ENCODE data around the gene CBARP. TPM values are rescaled to one million over a fixed set of nuclear protein-coding genes. Genes with fewer than 3 reads are reported as not detected.
A peak's percentile ranks its signal among the peaks of the same experiment; 100 is the strongest.

The CBARP gene
- total and polyA plus RNA-seq, 2 of the 13 experiments (the other 11 are each of a cell fraction or from before 2014, with no cell fraction given): 1.2 to 1.4 TPM

DNA sequence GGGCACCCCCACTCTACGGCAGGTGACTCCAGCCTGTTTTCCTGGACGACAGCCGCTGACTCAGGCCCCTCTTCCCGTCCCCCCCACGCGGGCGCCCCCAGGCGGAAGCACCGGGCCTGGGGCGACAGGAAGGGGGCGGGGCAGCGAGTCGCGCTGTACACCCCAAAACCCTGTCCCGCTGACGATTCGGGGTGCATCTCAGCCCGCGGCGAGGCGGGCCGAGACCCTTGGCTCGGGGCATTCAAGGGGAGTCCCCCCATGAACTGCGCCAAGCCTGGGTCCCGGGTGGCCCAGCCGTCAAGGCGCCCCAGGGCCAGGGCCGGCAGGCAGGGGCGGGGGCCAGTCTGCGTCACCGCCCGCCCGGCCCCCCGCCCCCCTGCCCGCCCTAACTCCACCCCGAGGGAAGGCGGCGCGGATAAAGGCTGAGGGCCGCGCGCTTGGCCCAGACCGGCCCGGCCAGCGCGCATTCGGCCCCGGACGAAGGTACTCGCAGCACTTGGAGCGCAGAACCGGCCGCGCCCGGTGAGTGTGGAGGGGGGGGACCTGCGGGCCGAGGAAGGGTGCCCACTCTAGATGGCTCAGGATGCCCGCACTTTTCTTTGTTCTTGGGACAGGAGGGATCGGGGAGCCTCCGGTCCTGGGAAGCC is 10.5 kb upstream of the CBARP start, which contains the start of gene MIDN (continued):
- TF ChIP-seq ZNF660 (CRISPR knock-in tag; IDR thresholded peaks at IDR 0.05; ENCODE audit: borderline replicate concordance, low read depth) (no peak), SIN3A (IDR thresholded peaks at IDR 0.05; ENCODE audit: borderline replicate concordance, low read depth, low read length) (no peak; the same call in 1 of the 2 replicates), CCAR2 (optimal IDR thresholded peaks at IDR 0.05; ENCODE audit: low read depth, low read length) (no peak), ZNF792 (CRISPR knock-in tag; IDR thresholded peaks at IDR 0.05) (no peak), FOXJ3 (CRISPR knock-in tag; IDR thresholded peaks at IDR 0.05; ENCODE audit: borderline replicate concordance) (0 out of 2 replicates have a peak, but pooled peaks have one; percentile 23), REPIN1 (CRISPR knock-in tag; IDR thresholded peaks at IDR 0.05; ENCODE audit: borderline replicate concordance, low read depth) (no peak; the same call in 1 of the 2 replicates), RBM22 (optimal IDR thresholded peaks at IDR 0.05; ENCODE audit: low read length) (peak; percentile 93), HDAC1 (CRISPR knock-in tag; IDR thresholded peaks at IDR 0.05) (peak; percentile 83), NFYB (CRISPR knock-in tag; IDR thresholded peaks at IDR 0.05) (no peak), SP1 (IDR thresholded peaks at IDR 0.05) (no peak), SP1 (CRISPR knock-in tag; IDR thresholded peaks at IDR 0.05) (peak; percentile 41), KMT2A (CRISPR knock-in tag; IDR thresholded peaks at IDR 0.05) (0 out of 2 replicates have a peak, but pooled peaks have one; percentile 9), ZNF737 (CRISPR knock-in tag; IDR thresholded peaks at IDR 0.05; ENCODE audit: borderline replicate concordance) (no peak), ERF (CRISPR knock-in tag; IDR thresholded peaks at IDR 0.05) (peak; percentile 31; the same call in 1 of the 2 replicates), ZNF616 (CRISPR knock-in tag; IDR thresholded peaks at IDR 0.05; ENCODE audit: low read depth) (0 out of 2 replicates have a peak, but pooled peaks have one; percentile 69), HOXA3 (CRISPR knock-in tag; IDR thresholded peaks at IDR 0.05) (peak; percentile 32; the same call in 1 of the 2 replicates), ZNF143 (CRISPR knock-in tag; IDR thresholded peaks at IDR 0.05) (no peak), ZNF12 (CRISPR knock-in tag; IDR thresholded peaks at IDR 0.05) (no peak)
- TF ChIP-seq, protein P1, sequence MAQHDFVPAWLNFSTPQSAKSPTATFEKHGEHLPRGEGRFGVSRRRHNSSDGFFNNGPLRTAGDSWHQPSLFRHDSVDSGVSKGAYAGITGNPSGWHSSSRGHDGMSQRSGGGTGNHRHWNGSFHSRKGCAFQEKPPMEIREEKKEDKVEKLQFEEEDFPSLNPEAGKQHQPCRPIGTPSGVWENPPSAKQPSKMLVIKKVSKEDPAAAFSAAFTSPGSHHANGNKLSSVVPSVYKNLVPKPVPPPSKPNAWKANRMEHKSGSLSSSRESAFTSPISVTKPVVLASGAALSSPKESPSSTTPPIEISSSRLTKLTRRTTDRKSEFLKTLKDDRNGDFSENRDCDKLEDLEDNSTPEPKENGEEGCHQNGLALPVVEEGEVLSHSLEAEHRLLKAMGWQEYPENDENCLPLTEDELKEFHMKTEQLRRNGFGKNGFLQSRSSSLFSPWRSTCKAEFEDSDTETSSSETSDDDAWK (CRISPR knock-in tag; IDR thresholded peaks at IDR 0.05): no peak
- TF ChIP-seq, protein P2, sequence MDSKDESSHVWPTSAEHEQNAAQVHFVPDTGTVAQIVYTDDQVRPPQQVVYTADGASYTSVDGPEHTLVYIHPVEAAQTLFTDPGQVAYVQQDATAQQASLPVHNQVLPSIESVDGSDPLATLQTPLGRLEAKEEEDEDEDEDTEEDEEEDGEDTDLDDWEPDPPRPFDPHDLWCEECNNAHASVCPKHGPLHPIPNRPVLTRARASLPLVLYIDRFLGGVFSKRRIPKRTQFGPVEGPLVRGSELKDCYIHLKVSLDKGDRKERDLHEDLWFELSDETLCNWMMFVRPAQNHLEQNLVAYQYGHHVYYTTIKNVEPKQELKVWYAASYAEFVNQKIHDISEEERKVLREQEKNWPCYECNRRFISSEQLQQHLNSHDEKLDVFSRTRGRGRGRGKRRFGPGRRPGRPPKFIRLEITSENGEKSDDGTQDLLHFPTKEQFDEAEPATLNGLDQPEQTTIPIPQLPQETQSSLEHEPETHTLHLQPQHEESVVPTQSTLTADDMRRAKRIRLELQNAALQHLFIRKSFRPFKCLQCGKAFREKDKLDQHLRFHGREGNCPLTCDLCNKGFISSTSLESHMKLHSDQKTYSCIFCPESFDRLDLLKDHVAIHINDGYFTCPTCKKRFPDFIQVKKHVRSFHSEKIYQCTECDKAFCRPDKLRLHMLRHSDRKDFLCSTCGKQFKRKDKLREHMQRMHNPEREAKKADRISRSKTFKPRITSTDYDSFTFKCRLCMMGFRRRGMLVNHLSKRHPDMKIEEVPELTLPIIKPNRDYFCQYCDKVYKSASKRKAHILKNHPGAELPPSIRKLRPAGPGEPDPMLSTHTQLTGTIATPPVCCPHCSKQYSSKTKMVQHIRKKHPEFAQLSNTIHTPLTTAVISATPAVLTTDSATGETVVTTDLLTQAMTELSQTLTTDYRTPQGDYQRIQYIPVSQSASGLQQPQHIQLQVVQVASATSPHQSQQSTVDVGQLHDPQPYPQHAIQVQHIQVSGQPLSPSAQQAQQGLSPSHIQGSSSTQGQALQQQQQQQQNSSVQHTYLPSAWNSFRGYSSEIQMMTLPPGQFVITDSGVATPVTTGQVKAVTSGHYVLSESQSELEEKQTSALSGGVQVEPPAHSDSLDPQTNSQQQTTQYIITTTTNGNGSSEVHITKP (CRISPR knock-in tag; IDR thresholded peaks at IDR 0.05; ENCODE audit: low read depth): peak; percentile 19; the same call in 1 of the 2 replicates
- TF ChIP-seq, protein P3, sequence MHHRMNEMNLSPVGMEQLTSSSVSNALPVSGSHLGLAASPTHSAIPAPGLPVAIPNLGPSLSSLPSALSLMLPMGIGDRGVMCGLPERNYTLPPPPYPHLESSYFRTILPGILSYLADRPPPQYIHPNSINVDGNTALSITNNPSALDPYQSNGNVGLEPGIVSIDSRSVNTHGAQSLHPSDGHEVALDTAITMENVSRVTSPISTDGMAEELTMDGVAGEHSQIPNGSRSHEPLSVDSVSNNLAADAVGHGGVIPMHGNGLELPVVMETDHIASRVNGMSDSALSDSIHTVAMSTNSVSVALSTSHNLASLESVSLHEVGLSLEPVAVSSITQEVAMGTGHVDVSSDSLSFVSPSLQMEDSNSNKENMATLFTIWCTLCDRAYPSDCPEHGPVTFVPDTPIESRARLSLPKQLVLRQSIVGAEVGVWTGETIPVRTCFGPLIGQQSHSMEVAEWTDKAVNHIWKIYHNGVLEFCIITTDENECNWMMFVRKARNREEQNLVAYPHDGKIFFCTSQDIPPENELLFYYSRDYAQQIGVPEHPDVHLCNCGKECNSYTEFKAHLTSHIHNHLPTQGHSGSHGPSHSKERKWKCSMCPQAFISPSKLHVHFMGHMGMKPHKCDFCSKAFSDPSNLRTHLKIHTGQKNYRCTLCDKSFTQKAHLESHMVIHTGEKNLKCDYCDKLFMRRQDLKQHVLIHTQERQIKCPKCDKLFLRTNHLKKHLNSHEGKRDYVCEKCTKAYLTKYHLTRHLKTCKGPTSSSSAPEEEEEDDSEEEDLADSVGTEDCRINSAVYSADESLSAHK (CRISPR knock-in tag; IDR thresholded peaks at IDR 0.05; ENCODE audit: borderline replicate concordance): no peak
- TF ChIP-seq, protein P4, sequence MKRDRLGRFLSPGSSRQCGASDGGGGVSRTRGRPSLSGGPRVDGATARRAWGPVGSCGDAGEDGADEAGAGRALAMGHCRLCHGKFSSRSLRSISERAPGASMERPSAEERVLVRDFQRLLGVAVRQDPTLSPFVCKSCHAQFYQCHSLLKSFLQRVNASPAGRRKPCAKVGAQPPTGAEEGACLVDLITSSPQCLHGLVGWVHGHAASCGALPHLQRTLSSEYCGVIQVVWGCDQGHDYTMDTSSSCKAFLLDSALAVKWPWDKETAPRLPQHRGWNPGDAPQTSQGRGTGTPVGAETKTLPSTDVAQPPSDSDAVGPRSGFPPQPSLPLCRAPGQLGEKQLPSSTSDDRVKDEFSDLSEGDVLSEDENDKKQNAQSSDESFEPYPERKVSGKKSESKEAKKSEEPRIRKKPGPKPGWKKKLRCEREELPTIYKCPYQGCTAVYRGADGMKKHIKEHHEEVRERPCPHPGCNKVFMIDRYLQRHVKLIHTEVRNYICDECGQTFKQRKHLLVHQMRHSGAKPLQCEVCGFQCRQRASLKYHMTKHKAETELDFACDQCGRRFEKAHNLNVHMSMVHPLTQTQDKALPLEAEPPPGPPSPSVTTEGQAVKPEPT (CRISPR knock-in tag; IDR thresholded peaks at IDR 0.05; ENCODE audit: low read depth): no peak
